Activated CD8-positive, alpha-beta memory T cell treated with anti-CD3 and anti-CD28 coated beads, Interleukin-2, amount 50 U/mL, for 24 hours (primary cell): ENCODE measurements around the gene ZMYND19.
"Not testable (repeated sequence)": the region's sequence is repeated elsewhere in the genome, so short reads cannot be mapped to it uniquely, and the experiment has no call there.

Experiments used
- DNase-seq: peaks from one replicate; pipeline ENCODE4 v3.0.0-alpha.2; 2020; ENCODE audit errors: extremely low read depth

Gene ZMYND19

DNA sequence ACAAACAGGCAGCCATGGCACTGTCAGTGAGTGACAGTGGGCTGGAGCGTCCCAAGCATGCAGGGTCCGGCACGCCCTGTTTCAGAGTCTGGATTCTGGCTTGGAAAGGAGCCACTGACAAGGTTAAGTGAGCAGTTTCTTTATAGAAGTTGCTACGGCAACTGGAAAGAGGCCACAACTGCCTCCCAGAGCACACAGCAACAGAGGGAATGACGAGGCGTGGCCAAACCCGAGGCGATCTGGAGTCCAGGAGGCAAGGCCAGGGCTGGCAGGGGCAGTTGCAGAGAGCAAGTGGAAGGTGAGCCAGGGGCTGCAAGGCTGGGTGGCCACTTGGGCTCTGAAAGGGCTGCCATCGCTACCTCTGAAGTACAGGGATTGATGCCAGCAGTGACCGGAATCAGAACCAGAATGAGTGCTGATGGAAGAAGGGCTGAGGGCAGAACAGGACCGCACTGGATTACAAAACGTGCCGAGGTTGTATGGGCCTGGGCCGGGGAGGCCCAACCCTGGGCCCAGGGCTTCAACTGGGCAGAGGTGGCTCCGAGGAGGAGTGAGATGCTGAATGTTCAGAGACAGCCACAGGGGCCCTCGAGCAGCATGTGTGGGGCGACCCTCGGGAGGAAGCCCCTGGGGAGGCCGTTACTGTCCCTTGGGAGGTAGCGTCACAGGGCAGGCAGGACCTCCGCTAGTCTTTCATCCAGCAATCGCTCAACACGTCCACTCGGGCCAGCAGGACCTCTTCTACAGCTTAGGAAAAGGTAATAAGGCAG lies 34.1 kb downstream of the ZMYND19 start:
- DNase-seq = no peak

DNA sequence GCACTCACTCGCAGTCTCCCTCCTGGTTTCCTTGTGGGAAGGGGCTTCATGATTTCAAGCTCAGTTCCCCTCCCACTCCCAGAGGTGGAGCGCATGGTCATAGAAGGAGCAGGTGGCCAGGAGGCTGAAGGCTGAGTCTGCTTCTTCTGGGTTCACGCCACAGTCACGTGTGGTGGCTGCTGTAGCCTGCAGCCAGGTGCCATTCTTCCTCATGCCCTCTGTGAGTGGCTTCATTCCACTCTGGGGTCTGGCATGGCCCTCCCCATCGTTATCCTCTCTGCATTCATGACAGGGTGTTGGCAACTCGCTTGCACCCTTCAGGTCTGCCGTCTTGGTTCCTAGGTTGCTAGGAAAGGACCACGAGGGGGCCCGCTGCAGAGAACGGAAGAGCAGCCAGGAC lies 35.1 kb downstream of the ZMYND19 start:
- no peak for DNase-seq

DNA sequence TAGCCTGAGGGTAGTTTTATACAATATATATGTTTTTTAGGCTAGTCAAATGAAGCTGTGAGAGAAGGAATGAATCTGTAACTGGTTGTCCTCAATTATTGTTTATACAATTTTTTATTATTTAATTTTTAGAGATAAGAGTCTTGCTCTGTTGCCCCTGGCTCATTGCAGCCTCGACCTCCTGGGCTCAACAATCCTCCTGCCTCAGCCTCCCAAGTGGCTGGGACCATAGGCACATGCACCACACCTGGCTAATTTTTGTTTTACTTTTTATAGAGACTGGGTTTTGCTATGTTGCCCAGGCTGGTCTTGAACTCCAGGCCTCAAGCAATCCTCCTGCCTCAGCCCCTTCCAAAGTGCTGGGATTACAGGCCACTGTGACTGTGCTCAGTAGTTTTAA lies 36.0 kb downstream of the ZMYND19 start:
- DNase-seq = no peak

DNA sequence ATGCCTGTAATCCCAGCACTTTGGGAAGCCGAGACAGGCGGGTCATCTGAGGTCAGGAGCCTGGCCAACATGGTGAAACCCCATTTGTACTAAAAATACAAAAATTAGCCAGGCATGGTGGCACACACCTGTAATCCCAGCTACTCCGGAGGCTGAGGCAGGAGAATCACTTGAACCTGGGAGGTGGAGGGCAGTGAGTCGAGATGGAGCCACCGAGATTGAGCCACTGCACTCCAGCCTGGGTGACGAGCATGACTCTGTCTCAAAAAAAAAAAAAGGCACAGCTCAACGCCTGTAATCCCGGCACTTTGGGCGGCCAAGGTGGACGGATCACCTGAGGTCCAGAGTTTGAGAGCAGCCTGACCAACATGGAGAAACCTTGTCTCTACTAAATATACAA lies 36.7 kb downstream of the ZMYND19 start:
- DNase-seq = not testable (repeated sequence)

DNA sequence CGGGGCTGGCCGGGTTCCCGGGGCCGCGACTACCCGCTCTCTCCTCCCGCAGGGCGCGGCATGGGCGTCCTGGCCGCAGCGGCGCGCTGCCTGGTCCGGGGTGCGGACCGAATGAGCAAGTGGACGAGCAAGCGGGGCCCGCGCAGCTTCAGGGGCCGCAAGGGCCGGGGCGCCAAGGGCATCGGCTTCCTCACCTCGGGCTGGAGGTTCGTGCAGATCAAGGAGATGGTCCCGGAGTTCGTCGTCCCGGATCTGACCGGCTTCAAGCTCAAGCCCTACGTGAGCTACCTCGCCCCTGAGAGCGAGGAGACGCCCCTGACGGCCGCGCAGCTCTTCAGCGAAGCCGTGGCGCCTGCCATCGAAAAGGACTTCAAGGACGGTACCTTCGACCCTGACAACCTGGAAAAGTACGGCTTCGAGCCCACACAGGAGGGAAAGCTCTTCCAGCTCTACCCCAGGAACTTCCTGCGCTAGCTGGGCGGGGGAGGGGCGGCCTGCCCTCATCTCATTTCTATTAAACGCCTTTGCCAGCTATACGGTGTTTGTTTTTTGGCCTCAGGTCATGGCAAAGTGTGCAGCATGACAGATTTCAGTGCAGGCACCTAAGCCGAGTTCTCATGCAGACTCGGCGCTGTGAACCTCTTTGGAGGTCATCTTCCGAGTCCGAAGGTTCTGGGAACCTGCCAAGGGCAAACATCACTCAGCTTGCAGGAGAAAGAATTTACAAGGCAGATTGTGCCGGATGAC lies 38.1 kb downstream of the ZMYND19 start:
- DNase-seq = no peak

DNA sequence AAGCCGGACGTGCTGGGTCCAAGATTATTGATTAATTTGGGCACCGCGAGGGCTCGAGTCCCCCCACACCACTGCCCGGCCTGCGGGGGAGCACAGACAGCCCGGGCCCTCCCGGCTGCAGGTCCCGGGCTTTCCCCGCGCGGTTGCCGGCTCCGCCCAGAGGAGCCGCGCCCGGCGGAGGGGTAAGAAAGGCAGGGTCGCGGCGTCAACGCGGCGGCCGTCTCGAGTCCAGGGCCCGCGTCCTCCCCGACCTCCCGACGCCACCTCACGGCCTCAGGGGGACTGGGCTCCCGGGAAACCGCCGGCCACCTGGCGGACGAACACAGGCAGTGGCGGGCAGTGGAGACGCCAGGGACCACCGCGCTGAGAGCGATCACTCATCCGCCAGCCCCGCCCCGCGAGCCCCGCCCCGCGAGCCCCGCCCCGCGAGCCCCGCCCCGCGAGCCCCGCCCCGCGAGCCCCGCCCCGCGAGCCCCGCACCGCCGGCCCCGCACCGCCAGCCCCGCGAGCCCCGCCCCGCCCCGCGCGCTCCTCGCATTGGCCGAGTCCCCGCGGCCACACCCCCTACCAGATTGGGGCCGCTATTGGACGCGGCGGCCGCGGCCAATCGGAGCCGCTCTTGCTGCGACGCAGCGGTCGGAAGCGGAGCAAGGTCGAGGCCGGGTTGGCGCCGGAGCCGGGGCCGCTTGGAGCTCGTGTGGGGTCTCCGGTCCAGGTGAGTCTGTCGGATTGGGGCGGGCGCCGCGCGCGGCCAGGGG lies 38.9 kb downstream of the ZMYND19 start, which contains the start of gene MRPL41:
Gene MRPL41 (plus strand): TSS at position 616 of the 758 bp plus-strand sequence. CDS start 203 bp downstream, outside the sequence.
- DNase-seq = peak; percentile 63

DNA sequence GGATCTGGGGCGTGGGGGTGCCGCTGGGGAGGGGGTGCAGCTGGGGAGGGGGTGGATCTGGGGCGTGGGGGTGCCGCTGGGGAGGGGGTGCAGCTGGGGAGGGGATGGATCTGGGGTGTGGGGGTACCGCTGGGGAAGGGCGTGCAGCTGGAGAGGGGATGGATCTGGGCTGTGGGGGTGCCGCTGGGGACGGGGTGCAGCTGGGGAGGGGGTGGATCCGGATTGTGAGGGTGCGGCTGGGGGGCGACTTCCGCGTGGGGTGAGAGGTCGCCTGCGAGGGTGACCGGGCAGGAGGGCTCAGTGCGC lies 39.4 kb downstream of the ZMYND19 start:
- not testable (repeated sequence) for DNase-seq

DNA sequence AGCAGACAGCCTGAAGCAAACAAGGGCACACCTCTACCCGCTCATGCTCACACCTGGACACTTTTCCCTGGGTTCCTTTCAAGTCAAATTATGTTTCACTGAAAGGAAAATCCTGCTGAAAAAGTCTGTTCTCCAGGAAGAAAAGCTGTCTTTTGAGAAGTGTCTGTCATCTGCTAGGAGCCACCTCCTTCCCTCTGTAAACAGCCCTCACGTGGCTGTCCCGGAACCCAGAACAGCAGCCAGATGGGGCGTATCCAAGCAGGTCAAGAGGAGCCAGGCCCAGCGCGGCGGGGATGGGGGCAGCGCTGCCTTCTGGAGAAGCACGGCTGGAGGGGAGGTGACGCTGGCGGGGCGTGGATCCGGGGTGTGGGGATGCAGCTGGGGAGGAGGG lies 40.1 kb downstream of the ZMYND19 start, which contains the start of gene PNPLA7:
Gene PNPLA7 (minus strand): TSS at position 172 of the 391 bp plus-strand sequence. CDS start 205 bp downstream, outside the sequence.
- no peak for DNase-seq

DNA sequence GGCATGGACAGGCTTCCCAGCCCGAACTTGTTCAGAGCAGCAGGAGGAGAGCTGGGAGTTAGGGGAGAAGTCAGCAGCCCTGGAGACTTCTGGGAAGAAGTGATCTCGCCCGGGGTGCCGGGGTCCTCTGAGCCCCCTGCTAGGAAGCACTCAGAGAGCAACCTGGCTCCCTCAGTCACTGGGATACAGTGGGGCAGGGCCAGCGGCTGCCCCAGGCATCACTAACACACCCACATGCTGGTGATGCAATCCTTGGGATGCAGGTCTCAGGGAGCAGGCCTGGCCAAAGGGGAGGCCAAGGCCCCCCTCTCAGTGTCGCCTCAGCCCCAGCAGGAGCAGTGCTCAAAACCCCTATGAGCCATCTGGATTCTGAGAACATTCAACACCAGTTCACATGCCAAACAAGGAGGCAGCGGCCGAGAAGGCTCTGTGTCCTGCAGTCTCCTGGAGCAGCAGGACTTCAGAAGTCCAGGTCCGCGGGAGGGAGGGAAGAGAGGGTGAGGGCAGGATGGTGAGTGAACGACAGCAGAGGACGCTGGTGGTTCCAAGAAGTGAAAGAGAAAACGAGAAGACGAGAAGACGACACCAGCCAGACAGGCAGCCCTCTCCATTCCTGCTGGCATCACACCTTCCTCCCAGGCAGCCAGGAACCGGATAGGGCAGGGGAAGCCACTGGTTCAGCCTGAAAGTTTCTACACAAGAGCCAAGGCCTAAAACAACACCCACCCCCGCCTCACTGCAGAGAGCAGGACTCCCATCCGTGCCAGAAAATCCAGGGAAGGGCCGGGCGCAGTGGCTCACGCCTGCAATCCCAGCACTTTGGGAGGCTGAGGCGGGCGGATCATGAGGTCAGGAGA lies 42.4 kb downstream of the ZMYND19 start:
- DNase-seq = no peak

DNA sequence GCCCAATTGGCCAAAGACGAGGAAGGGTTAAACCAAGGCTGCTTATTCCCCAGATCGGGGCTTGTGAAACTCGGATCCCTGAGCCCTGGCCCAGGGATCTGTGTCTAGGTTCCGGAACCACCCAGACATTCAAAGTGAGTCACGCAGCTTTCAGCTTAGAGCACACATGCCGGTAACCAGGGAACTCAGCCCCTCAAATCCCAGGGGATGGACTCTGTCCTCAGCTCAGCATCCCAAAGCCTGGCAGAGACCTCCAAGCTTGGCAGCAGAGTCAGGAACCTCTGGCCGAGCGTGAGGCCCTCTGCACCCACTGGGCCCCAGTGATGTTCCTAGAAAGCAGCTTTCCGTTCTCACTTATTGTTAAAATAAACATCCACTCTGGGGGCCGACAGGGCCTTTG lies 45.2 kb downstream of the ZMYND19 start:
- DNase-seq = no peak

DNA sequence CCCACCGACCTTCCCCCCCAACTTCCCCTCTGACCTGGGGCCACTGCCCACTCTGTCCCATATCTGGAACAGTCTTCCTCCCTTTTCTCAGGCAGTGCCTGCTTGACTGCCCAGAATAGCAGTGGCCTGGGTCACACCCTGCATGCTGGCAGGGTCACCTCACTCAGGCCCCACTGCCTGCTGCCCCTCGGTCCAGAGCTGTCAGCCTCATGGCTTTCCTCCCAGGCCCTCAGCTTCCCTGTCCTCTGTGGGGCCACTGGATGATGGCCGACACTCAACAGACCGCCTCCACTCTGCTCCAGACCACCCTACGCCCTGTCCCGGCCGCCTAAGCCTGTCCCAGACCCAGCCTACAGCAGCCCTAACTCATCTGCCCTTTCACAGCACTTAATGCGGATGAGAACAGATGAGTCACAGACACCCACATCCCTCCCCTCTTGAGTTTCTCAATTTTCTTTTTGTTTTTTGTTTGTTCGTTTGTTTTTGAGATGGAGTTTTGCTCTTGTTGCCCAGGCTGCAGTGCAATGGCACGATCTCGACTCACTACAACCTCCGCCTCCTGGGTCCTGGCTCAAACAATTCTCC lies 46.0 kb downstream of the ZMYND19 start:
- DNase-seq = no peak

DNA sequence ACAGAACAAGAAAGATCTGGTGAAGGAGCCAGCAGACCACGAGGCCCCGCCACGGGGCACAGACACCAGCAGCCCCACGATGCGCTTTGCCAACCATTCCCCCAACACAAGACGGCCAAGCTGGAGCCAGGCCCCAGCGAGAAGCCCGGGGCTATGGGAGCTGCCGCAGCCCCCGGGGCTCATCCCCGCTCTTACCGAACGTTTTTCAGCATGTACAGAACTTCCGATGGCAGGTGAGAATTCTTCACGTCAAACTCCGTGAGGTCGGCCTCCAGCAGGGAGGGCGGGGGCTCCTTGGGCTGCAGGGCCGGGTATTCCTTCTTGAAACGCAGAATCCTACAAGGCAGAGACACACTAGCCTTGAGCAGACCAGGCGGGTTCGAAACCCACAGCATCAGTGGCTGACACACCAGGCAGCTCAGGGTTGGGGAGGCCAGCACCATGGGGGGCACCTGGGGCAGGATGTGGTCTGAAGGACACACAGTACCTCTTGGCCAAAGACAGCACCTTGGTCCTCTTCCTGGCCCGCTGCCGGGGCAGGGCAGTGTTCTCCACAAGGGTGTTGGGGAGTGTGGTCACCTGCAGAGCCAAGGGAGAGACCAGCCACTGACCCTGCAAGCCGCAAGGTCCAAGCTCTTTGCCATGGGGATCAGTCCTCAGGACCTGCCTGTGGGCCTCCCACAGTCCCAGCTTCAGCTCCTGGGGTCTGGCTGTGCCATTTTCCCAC lies 46.9 kb downstream of the ZMYND19 start:
- DNase-seq = no peak

DNA sequence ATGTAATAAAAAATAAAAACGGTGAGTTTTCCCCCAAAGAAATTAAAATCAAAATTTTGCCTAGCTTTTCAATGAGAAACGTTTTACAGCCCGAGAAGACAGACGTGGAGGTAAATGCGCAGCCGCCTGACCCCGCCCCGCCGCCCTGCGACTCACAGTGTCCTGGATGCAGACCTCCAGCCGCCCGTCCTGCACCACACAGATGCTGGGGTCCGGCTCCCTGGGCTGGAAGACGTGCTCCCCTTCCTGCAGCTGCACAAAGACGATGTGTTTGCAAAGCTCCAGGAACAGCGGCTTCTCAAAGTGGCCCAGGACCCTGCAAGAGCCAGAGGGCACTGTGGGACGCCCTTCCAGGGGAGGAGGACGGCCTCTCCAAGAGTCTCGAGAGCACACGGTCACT lies 47.8 kb downstream of the ZMYND19 start:
- no peak for DNase-seq

DNA sequence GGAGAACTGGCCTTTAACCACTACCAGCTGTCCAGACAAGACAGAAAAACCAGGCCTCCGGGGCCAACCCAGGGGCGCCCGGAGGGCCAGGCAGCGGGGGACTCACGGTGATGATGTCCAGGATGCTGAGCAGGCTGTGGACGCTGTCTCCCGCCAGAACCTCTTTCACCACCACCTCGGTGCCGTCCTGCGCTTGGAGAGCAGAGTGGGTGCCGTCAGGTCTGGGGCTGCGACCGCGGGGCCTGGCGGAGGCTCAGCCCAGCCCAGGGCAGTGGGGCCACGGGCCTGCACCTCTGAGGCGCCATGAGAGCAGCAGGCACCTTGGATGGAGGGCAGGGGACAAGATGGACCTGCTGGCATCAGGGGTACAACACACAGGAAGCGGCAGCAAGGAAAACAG lies 49.8 kb downstream of the ZMYND19 start:
- DNase-seq = no peak

DNA sequence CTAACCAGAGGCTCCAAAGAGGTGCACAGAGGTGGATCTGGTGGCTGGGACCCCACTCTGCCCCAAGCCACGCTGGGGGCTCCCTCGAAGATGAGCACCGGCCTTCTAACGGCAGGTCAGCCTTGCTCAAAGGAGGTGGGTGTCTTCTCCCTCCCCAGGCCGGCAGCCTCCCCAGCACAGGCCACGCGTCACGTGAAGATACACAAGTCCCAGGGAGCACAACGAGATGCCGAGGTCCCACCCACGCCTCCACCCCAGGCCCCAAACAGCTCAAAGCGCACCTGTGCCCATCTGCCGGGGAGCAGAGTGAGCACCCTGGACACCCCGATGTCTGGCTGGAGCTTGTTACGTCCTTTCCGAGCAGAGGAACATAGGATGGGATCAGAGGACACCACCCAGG lies 52.3 kb downstream of the ZMYND19 start:
- no peak for DNase-seq

DNA sequence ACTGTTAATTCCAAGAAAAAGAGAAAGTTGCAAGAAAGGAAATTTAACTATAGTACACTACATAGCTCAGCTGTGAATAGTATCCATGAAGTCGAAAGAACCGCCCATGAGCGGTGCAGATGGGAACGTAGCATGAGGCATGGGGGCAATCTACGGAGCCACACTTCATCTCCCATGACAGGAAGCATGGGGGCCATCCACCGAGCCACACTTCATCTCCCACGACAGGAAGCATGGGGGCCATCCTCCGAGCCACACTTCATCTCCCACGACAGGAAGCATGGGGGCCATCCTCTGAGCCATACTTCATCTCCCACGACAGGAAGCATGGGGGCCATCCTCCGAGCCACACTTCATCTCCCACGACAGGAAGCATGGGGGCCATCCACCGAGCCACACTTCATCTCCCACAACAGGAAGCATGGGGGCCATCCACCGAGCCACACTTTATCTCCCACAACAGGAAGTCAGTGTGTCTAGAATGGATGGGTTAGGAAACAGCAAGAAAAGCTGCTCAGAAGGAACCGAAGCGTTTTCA lies 53.6 kb downstream of the ZMYND19 start:
- DNase-seq = not testable (repeated sequence)

DNA sequence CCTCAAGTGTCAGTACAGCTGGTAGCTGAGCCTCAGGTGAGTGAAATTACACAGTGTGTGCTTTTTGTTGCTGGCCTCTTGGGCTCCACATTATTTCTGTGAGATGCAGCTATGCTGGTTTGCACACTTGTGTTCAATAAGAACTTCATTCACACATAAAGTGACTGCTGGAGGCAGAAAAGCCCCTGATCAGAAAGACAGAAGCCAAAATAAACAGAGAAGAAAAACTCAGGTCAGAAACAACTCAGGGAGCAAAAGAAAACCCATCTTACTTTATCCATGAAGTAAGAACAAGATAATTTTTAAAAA lies 55.2 kb downstream of the ZMYND19 start:
- DNase-seq = no peak

DNA sequence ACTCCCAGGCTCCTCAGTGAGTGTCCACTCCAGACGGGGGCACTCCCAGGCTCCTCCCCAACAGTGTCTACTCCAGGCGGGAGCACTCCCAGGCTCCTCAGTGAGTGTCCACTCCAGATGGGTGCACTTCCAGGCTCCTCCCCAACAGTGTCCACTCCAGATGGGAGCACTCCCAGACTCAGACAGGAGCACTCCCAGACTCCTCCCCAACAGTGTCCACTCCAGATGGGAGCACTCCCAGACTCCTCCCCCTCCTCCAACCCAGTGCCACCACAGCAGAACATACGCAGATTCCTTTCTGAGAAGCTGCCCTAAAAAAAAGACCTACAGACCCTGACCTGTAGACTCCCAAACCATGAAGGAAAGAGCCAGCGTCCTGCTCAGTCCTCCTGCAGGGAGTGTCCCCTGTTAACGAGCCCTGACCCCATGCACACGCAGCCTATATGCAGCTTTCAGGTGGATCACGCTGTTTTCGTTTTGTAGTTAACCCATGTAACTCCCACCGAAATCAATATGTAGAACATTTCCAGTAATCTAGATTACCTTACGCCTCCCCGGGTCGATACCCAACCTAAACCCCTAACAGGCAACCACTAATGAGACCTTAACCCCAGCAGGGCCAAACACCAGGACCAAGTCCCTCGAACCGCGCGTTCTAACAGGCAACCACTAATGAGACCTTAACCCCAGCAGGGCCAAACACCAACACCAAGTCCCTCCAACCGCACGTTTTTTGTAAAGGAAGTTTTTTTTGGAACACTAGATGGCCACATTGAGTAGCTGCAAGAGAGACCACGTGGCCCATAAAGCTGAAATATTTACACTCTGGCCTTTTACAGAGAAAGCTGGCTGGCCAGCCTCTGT lies 55.8 kb downstream of the ZMYND19 start:
- DNase-seq = no peak

DNA sequence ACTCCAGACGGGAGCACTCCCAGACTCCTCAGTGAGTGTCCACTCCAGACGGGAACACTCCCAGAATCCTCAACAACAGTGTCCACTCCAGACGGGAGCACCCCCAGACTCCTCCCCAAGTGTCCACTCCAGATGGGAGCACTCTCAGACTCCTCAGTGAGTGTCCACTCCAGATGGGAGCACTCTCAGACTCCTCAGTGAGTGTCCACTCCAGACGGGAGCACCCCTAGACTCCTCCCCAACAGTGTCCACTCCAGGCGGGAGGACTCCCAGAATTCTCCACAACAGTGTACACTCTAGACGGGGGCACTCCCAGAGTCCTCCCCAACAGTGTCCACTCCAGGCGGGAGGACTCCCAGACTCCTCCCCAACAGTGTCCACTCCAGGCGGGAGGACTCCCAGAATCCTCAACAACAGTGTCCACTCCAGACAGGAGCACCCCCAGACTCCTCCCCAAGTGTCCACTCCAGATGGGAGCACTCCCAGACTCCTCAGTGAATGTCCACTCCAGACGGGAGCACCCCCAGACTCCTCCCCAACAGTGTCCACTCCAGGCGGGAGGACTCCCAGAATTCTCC lies 57.3 kb downstream of the ZMYND19 start:
- DNase-seq = not testable (repeated sequence)
